Endothelial cell of umbilical vein (primary cell): ENCODE measurements around the gene OR7A5. TPM values are rescaled to one million over a fixed set of nuclear protein-coding genes. Genes with fewer than 3 reads are reported as not detected.
"Not testable (repeated sequence)": the region's sequence is repeated elsewhere in the genome, so short reads cannot be mapped to it uniquely, and the experiment has no call there.

ENCODE experiments used
- BruUV-seq: library from RNA; stranded (reverse); fragments of 400-500 nt; replicated peaks from 2 replicates; lab custom pipeline; 2021; lab: Mats Ljungman, UMichigan
- CTCF ChIA-PET: fragments of 300-600, 350-600 bp; sonication (Branson Sonifier 250); formaldehyde crosslinking; loops from one replicate; lab custom pipeline; 2021; ENCODE audit warnings: antibody characterized with exemption, inconsistent platforms; lab: Charles Lee
- POLR2A ChIA-PET: fragments of 300-600, 350-600 bp; sonication (Branson Sonifier 250); formaldehyde crosslinking; loops from one replicate; lab custom pipeline; 2021; ENCODE audit warnings: antibody characterized with exemption, inconsistent platforms; lab: Charles Lee
- DNase-seq: peaks from one replicate; pipeline ENCODE4 v3.0.0-alpha.2; 2011; ENCODE audit warnings: low read depth, low spot score
- FAIRE-seq: peaks from 2 replicates; lab custom pipeline; 2011; peaks lifted over from hg19 to GRCh38; lab: Jason Lieb, UNC
- H2AFZ ChIP-seq: 2 replicates; pipeline ENCODE4 v1.6.0; 2012; ENCODE audit warnings: low read depth, low read length, control low read depth, inconsistent platforms
- H3K27ac ChIP-seq: 2 replicates; pipeline ENCODE4 v1.5.1; 2011; ENCODE audit warnings: low read depth, mild to moderate bottlenecking, control low read depth, low read length, moderate library complexity; ENCODE audit not compliant: insufficient read depth
- H3K27me3 ChIP-seq, 2 experiments: 2 replicates each; pipeline versions ENCODE4 v1.6.0 to v1.6.1; 2011; ENCODE audit warnings: low read length in 2 of 2, mixed read lengths in 1 of 2; ENCODE audit not compliant: control insufficient read depth in 2 of 2, insufficient read depth in 2 of 2
- H3K36me3 ChIP-seq, 2 experiments: 2 replicates in 1 of 2; 3 replicates in 1 of 2; pipeline ENCODE4 v1.5.1; 2011; ENCODE audit warnings: low read length in 2 of 2, mild to moderate bottlenecking in 1 of 2, moderate library complexity in 1 of 2; ENCODE audit not compliant: control insufficient read depth in 2 of 2, insufficient read depth in 2 of 2; ENCODE audit errors: extremely low read depth in 1 of 2
- H3K4me1 ChIP-seq: 3 replicates; pipeline ENCODE4 v1.5.1; 2011; ENCODE audit warnings: mild to moderate bottlenecking, low read length; ENCODE audit not compliant: control insufficient read depth, insufficient read depth; ENCODE audit errors: extremely low read depth
- H3K4me2 ChIP-seq: 2 replicates; pipeline ENCODE4 v1.6.1; 2011; ENCODE audit warnings: low read length, control low read depth, mixed read lengths; ENCODE audit not compliant: insufficient read depth
- H3K4me3 ChIP-seq, 3 experiments: fragments of 200-600 bp in 1 of 3; sonication (generic), shearing (Covaris generic) in 1 of 3; replicated peaks in 1 of 3; 2 replicates each; pipeline ENCODE4 v1.5.1; 2011 to 2016; ENCODE audit warnings: control low read depth in 3 of 3, low read length in 3 of 3, mild to moderate bottlenecking in 2 of 3, inconsistent platforms in 1 of 3, low read depth in 1 of 3, moderate library complexity in 1 of 3; ENCODE audit not compliant: insufficient read depth in 1 of 3
- H3K79me2 ChIP-seq: 2 replicates; pipeline ENCODE4 v1.6.0; 2012; ENCODE audit warnings: low read length, inconsistent platforms; ENCODE audit not compliant: control insufficient read depth, insufficient read depth
- H3K9ac ChIP-seq: replicated peaks from 2 replicates; pipeline ENCODE3; 2011; ENCODE audit warnings: low read length, control low read depth; ENCODE audit not compliant: insufficient read depth; ENCODE audit errors: extremely low read depth
- H3K9me1 ChIP-seq: replicated peaks from 3 replicates; pipeline ENCODE4 v1.6.0; 2011; ENCODE audit warnings: mild to moderate bottlenecking, low read length; ENCODE audit not compliant: control insufficient read depth, insufficient read depth; ENCODE audit errors: extremely low read depth
- H3K9me3 ChIP-seq: replicated peaks from 2 replicates; pipeline ENCODE4 v1.5.1; 2012; ENCODE audit warnings: low read length, inconsistent platforms; ENCODE audit not compliant: control insufficient read depth, insufficient read depth
- H4K20me1 ChIP-seq: replicated peaks from 2 replicates; pipeline ENCODE3; 2011; ENCODE audit warnings: mild to moderate bottlenecking, low read length; ENCODE audit not compliant: control insufficient read depth, insufficient read depth; ENCODE audit errors: extremely low read depth
- EZH2 ChIP-seq: IDR thresholded peaks from 2 replicates; pipeline ENCODE4 v1.6.1; 2012; ENCODE audit warnings: borderline replicate concordance, low read depth, mild to moderate bottlenecking, moderate library complexity, low read length, inconsistent platforms; ENCODE audit not compliant: severe bottlenecking
- FOS ChIP-seq: IDR thresholded peaks from 2 replicates; pipeline ENCODE4 v1.6.1; 2011; ENCODE audit warnings: mild to moderate bottlenecking, low read length, moderate library complexity, borderline replicate concordance; ENCODE audit not compliant: insufficient read depth
- GATA2 ChIP-seq: IDR thresholded peaks from 2 replicates; pipeline ENCODE4 v1.7.0; 2011; ENCODE audit warnings: low read depth, mild to moderate bottlenecking, moderate library complexity, mixed read lengths, low read length; ENCODE audit not compliant: insufficient read length, insufficient read depth
- JUN ChIP-seq: IDR thresholded peaks from 2 replicates; pipeline ENCODE4 v1.6.1; 2011; ENCODE audit warnings: borderline replicate concordance, low read depth; ENCODE audit not compliant: insufficient read length, insufficient read depth
- MYC ChIP-seq: IDR thresholded peaks from one replicate; pipeline ENCODE4 v1.6.1; 2011; ENCODE audit warnings: mild to moderate bottlenecking, low read depth, low read length
- POLR2A ChIP-seq: IDR thresholded peaks from 2 replicates; pipeline ENCODE4 v1.6.1; 2012; ENCODE audit warnings: low read depth, mild to moderate bottlenecking, control low read depth, low read length
- POLR2AphosphoS5 ChIP-seq: IDR thresholded peaks from 2 replicates; pipeline ENCODE4 v1.6.1; 2012; ENCODE audit warnings: low read depth, mild to moderate bottlenecking, control low read depth, low read length, moderate library complexity; ENCODE audit not compliant: insufficient read depth
- dilution Hi-C: fragments of 300-500 bp; cut with MboI; formaldehyde crosslinking; loops from one replicate; pipeline ENCODE4 v1.15.0; 2019; ENCODE audit warnings: low sequenced_read_pairs; ENCODE audit not compliant: extremely low pct_ligation_motif_present
- intact Hi-C: fragments of 100-400 bp; cut with micrococcal nuclease; formaldehyde crosslinking; loops from one replicate; pipeline ENCODE4 v1.10.0; 2022
- polyA plus RNA-seq, 4 experiments: library from polyadenylated mRNA; depleted of rRNA in 3 of 4; stranded (reverse) in 3 of 4; unstranded in 1 of 4; fragments of >200 nt; gene quantifications; 2 replicates each; pipeline versions ENCODE4 v1.2.1 to v1.2.3, GENCODE V29; 2011 to 2012; ENCODE audit warnings: missing spikeins in 1 of 4
- total RNA-seq: library from RNA; stranded (reverse); gene quantifications from 2 replicates; pipeline ENCODE4 v1.2.3, GENCODE V29; 2021
- TF ChIP-seq, protein P1 (sequence below), 2 donors: IDR thresholded peaks; 1 replicate in 1 of 2; 2 replicates in 1 of 2; pipeline ENCODE4 v1.5.1; 2011; ENCODE audit warnings: low read length in 2 of 2, mild to moderate bottlenecking in 2 of 2, moderate library complexity in 2 of 2, control low read depth in 1 of 2, inconsistent platforms in 1 of 2, low read depth in 1 of 2; ENCODE audit not compliant: insufficient read depth in 1 of 2; ENCODE audit errors: extremely low read depth in 1 of 2
- TF ChIP-seq, protein P2 (sequence below): IDR thresholded peaks from 2 replicates; pipeline ENCODE4 v1.6.1; 2011; ENCODE audit not compliant: insufficient read depth, insufficient read length

The OR7A5 gene
- total and polyA plus RNA-seq, 2 donors (not counting 3 experiments of a cell fraction or from before 2014, with no cell fraction given): not detected

DNA sequence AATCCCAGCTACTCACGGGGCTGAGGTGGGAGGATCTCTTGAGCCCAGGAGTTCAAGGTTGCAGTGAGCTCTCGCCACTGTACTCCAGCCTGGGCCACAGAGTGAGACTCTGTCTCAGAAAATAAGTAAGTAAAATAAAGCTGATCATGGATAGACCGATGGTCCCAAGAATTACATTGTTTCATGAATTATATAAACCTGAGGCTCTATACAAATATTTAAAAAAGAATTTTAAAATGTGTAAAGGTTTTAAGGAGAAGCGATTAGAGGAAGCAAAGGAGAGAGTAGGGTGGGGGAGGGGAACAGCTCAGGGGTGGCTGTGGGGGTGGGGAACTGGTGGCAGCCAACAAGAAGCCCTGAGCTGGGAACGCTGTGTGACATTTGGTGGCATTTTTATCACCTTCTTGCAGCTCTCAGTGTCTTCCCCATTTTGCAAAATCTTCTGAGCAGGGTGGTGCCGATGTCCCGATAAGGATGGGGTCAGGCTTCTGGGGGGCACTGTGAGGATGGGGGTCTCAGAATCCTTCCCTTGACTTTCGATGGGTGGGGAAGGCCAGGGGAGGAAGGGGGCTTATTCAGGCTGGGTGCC is 51.5 kb downstream of the OR7A5 start:
- H3K4me2 ChIP-seq, H3K27ac ChIP-seq, H4K20me1 ChIP-seq, H3K4me1 ChIP-seq, H3K4me3 ChIP-seq, H2AFZ ChIP-seq, H3K36me3 ChIP-seq, CTCF ChIA-PET, H3K9me3 ChIP-seq, H3K79me2 ChIP-seq, H3K27me3 ChIP-seq, H3K9ac ChIP-seq, POLR2A ChIA-PET, BruUV-seq, H3K9me1 ChIP-seq, dilution Hi-C loops, DNase-seq, intact Hi-C loops, FAIRE-seq: not testable (repeated sequence)

DNA sequence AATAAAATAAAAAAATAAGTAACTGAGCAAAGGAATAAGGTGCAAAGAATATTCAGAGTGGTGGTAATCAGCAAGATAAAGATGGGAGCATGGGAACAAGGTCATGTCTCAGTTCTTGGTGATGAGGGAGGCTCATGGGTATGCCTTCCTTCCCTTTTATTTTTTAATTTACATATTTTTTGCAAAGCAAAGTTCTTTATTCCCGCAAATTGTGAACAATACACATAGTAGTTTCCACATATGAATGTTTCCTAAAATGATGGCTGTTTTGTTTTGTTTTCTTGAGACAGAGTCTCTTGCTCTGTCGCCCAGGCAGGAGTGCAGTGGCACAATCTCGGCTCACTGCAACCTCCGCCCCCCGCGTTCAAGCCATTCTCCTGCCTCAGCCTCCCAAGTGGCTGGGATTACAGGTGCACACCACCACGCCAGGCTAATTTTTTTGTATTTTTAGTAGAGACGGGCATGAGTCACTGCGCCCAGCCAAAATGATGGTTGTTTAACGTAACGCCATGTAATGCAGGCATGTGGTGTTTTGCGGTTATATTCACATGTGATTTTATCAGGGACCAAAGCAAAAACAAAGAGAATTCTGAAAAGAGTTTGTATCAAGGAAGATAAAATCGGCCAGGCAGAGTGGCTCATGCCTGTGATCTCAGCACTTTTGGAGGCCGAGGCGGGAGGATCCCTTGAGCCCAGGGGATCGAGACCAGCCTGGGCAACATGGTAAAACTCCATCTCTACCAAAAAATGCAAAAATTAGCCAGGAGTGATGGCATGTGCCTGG is 52.2 kb downstream of the OR7A5 start:
- Histone ChIP-seq H3K4me1 (no peaks in the 10 kb centered on the region), H4K20me1 (no peaks in the 10 kb centered on the region), H3K9me1 (no peaks in the 10 kb centered on the region), H2AFZ (no peak overlapping the region), H3K9me3 (no peaks in the 10 kb centered on the region), H3K9ac (no peak overlapping the region), H3K27me3 (no peaks in the 10 kb centered on the region), H3K4me2 (no peak overlapping the region), H3K27ac (no peak overlapping the region), H3K36me3 (no peaks in the 10 kb centered on the region), H3K4me3 (no peak overlapping the region), H3K79me2 (no peaks in the 10 kb centered on the region)
- DNase-seq (no peak), FAIRE-seq (no peak)
- TF ChIP-seq JUN: no peak
- TF ChIP-seq EZH2: no peak
- TF ChIP-seq, protein P1, sequence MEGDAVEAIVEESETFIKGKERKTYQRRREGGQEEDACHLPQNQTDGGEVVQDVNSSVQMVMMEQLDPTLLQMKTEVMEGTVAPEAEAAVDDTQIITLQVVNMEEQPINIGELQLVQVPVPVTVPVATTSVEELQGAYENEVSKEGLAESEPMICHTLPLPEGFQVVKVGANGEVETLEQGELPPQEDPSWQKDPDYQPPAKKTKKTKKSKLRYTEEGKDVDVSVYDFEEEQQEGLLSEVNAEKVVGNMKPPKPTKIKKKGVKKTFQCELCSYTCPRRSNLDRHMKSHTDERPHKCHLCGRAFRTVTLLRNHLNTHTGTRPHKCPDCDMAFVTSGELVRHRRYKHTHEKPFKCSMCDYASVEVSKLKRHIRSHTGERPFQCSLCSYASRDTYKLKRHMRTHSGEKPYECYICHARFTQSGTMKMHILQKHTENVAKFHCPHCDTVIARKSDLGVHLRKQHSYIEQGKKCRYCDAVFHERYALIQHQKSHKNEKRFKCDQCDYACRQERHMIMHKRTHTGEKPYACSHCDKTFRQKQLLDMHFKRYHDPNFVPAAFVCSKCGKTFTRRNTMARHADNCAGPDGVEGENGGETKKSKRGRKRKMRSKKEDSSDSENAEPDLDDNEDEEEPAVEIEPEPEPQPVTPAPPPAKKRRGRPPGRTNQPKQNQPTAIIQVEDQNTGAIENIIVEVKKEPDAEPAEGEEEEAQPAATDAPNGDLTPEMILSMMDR (IDR thresholded peaks at IDR 0.05; ENCODE audit: extremely low read depth in 1 of 2, insufficient read depth in 1 of 2, low read depth in 1 of 2, low read length in 2 of 2): no peak
- TF ChIP-seq POLR2AphosphoS5: no peak
- TF ChIP-seq POLR2A: no peak
- no peak for TF ChIP-seq MYC
- no peak for TF ChIP-seq FOS
- TF ChIP-seq, protein P2, sequence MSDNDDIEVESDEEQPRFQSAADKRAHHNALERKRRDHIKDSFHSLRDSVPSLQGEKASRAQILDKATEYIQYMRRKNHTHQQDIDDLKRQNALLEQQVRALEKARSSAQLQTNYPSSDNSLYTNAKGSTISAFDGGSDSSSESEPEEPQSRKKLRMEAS: no peak
- TF ChIP-seq GATA2: no peak
- ChIA-PET POLR2A (no interaction called here), CTCF (no interaction called here)
- dilution Hi-C loops: no loop called here
- intact Hi-C loops: no loop called here
- no TSS peak for BruUV-seq
